HG03103 (cell line): ENCODE data around the gene BLID.

ENCODE experiments used
- ATAC-seq: cut with Tn5 transposase; IDR thresholded peaks from one replicate; pipeline ENCODE4 v1.9.1; 2021; ENCODE audit warnings: low read depth; ENCODE audit not compliant: unreplicated experiment

BLID gene

DNA sequence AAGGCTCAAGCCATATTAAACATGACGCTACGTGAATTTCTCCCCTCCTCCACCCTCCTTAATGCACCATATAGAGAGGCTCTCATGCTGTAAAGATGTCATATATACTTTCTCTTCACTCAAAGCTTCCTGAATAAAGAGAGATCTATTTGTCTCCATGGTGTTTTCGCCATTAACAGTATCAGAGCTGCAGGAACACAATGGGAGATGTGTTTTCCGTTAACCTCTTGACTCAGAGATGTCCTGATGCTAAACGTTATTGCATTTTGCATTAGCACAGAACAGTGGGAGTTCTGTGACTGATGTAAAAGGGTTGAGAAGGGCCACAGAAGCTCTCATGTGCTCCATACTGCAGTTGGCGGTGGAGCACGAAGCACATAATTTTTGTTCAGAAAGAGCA is 25.7 kb upstream of the BLID start:
- ATAC-seq: no peak

DNA sequence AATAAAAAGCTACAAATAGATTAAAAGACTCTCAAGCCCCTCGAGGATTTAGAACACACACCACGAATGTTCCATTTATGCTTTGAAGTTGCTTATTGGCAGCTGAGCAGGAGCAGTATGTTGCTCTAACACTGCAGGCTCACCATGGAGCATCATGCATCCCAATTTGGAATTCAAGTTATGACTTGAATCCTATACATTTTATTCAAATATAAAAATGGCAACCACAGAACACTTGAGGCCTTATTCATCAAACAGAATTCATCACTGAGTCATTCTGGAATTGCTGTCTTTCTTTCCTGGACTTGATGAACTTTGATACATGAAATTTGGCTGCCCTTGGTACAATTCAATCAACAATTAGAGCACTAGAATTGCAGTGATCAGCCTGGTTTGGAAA is 24.5 kb upstream of the BLID start:
- no peak for ATAC-seq

DNA sequence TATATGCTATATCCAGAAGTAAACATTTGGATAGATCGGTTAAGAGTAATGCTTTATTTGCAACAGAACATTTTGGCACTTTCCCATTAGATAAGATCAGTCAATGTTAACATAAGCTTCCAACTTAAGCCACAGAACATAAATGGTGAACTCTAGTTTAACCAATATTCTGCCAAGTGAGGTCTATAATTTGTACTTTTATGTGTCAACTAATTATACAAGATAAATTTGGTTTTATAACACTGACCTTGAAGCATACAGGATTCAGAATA is 23.5 kb upstream of the BLID start:
- ATAC-seq: no peak

DNA sequence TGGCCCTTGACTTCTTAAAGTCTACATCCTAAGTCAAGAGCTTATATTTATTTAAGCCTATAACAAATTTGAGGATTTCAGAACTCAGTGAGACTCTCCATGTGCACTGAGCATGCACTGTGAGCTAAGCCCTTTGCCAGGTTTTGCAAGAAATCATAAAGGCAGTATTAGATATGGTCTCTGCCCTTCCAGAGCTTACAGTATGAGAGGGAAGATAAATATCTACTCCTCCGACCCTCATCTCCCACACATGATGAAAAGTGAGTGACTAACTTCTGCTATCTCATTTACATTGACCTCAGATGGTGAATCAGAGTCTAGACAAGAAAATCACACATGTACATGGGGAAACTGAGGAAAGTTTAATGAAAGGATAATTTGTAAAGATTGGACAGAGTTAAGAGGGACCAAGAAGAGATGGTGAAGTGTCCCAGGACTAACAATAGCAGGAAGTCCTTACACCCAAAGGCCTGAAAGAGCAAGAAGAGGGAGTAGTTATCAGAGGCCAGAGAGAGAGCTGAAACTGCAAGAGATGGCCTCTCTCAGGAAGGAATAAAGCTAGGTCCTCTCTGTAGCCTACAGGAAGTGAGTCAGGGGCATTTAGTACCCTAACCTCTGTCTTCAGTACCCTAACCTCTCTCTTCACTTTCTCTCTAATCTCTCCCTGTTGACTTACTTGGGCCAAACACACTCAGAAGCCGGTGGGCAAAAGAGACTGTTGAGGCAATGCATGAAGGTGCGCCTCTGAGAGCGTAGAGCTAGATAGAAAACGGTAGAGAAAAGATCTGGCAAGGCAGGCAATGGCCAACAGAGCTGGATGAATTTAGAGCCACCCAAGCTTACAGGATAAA is 23.0 kb upstream of the BLID start:
- ATAC-seq: no peak

DNA sequence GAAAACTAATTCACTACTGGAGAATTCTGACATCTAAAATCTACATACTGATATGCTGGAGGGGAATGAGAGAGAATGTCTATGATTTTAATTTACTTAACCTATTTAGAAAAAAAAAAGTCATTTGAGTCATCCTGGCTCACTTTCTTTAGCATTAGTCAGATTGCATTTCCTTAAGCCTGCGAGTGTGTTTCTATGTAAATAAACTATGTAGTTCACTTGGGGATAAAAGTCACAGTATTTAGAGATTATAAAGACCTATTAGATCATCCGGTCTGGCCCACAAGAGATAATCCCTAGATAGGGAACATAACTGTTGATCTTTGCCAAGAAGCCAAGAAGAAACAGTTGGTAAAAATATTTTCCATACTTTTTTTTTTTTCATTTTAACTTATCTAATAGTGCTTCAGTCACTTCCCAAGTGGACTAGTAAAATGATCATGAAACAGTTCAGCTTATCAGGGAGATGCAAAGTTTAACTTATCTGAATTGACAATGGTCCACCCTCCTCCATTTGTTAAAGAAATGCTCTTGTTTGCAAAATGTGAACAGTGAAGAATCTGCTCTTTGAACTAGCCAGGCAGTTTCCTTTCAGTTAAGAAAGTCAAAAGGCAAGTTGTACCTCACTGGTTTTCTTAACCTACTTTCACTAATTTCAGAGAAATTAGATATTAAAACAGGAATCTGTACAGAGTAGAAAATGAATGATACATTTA is 21.2 kb upstream of the BLID start:
- ATAC-seq: no peak

DNA sequence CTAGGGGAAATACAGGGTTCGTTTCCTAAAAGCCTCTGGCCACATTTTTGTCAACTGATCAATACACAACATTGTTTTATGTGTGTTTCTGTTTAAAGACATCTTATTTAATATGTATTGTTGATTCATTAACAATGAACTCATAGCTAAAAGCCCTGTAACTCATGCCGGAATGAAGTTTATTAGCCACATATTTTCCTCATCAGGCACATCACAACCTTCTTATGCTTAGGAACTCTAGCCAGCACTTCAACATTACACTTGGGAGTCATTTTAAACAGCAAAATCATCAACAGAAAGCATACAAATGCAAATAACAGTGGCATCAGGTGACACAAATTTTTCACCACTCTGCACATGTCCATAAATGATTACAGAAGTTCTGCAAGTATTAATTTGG is 15.1 kb upstream of the BLID start:
- no peak for ATAC-seq

DNA sequence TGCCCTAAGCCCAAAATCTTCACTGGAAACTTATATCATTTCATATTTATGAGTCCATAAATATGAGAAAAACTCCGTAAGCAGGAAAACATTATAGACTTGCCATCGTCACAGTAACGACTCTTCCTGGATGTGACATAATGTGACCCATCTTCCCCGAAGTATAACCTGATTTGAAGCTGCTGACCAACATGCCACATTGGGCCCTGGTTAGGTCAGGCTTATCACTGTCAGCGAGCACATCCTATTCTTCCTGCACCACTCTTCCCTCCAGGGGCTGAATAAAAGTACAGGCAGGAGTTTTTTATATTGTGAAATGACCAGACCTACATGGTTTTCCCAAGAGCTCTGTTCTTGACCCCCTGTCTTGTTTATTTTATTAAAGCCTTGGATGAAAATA is 12.1 kb upstream of the BLID start:
- ATAC-seq: no peak

DNA sequence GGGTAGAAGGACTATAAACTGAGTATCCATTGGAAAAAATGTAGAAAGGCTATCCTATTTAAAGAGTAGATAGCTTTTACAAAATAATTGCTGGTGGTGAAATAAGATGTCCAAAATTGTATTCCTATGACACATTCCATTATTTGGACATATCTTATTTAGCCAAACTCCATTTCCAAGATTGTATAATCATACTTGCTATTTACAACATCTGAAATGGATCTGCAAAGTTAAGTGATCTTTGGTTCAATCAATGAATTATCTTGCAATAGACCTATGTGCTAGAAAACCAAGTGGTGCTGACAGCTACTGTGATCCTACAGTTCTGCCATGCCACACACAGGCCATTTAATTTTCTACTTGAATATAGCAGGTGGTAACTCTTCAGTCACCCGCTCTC is 11.0 kb upstream of the BLID start:
- ATAC-seq: no peak

DNA sequence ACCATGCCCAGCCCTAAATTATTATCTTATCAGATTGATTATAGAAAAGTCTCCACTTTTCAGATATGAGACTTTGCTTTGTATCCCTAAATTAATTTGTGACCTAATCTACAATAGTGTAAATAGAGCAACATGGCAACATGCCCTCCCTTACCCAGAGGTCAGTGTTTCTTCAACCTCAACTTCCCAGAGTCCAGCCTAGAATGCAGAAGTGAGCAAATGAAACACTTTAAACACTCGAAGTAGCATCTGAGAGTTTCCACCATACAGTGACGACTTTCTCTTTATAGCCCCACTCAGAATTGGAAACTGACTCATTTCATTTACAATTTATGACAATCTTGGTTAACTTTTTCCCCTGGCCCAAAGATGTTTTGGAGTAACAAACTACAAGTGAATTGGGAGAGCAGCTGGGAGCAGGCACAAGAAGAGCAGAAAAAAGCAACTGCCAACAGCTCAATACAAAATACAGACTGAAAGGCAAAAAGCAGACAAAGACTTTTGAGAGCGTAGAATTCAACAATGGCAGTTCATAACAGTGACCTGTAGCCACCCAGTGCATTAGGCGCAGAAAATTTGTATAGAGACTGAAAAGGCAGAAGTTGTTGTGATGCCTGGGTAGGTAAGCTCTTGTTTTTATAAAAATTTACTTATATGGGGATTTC is 10.1 kb upstream of the BLID start:
- ATAC-seq: no peak

DNA sequence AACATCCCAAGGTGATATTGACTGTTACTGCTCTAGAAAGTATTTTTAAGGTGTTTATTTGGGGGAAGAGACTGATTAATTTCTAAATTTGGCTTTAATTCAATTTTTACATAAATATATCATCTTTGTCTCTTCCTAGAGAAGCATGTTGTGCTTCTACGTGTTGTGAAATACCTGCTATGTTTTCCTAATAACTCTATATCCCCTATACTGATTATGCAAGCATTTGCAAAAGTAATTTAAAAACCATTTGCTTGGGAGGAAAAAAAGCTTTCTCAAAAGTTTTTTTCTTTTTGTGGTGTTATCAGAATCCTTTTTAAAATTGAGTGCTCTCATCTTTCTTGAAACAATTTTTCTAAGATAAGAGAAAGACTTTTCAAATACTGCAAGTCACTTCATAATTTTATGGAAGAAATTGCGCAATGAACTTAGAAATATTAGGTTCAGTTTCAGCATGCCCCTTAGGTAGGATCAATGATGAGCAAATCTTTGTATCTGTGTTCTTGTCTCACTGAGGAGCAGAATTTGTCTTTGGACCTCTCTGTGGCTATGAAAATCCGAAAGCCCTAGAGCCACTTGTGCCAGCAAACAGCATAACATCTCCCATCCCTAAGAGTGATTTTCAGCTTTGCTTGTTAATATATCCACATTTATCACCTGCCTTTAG is 7.4 kb upstream of the BLID start:
- no peak for ATAC-seq

DNA sequence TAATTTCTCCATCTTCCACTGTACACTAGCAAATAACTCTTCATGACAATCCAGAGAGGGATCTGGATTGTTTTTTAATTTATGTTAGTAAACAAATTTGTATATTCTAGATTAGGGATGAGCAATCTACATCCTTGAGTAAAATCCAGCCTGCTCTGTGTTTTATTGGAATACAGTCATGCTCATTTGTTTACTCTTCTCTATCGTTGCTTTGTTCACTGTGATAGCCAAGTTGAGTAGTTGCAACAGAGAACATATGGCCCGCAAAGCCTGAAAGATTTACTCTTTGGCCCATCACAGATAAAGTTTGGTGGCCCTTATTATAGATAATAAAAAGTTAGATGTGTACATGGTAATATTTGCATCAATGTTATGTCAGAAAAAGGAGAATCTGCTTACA is 6.2 kb upstream of the BLID start:
- ATAC-seq: no peak

DNA sequence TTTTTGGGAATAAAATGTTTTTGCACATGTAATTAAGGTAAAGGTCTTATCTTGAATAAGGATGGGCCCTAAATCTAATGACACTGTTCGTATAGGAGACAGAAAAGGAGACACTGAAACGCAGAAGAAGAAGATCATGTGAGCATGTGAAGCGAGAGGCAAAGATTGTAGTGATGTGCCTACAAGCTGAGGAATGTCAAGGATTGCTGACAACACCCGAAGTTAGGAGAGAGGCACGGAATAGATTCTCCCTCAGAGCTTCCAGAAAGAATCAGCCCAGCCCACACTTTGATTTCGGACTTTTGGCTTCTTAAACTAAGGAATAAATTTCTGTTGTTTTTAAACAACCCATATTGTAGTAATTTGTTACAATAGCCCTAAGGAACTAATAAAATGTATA is 4.1 kb upstream of the BLID start:
- no peak for ATAC-seq

DNA sequence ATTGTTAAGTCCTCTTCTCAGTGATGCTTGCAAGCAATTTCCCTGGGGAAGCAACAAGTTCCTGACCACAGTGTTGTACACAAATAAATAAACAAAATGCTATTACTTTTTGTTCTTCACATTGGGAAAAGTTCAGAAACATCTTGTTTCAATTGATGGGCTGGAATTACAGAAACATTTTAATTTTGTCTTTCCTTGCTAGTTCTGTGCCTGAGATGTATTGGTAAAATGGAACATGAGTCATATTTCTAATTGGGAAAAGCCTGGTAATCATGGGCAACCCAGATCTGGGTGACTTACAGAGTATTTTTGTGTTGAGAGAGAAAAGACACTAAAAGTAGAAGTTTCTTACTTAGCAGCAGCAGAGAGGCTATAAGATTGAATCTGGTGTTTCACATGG is 576 bp upstream of the BLID start:
- no peak for ATAC-seq

DNA sequence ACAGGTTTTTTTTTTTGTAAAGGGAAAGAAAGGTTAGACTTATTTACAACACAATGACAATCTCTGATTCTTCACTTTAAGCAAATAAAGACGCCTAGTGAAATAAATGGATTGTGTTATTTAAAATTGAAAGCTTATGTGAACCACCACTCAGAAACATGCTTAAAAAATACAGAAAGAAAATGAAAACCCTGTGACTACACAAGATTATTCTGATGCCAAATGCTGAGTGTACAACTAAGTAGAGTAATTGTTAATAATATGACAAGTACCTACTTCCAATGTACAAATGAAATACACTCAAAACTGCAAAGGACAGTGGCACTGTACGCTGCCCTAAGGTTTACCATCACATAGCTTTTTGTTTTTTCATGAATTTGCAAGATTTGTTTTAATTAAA is 1.0 kb downstream of the BLID start:
- no peak for ATAC-seq

DNA sequence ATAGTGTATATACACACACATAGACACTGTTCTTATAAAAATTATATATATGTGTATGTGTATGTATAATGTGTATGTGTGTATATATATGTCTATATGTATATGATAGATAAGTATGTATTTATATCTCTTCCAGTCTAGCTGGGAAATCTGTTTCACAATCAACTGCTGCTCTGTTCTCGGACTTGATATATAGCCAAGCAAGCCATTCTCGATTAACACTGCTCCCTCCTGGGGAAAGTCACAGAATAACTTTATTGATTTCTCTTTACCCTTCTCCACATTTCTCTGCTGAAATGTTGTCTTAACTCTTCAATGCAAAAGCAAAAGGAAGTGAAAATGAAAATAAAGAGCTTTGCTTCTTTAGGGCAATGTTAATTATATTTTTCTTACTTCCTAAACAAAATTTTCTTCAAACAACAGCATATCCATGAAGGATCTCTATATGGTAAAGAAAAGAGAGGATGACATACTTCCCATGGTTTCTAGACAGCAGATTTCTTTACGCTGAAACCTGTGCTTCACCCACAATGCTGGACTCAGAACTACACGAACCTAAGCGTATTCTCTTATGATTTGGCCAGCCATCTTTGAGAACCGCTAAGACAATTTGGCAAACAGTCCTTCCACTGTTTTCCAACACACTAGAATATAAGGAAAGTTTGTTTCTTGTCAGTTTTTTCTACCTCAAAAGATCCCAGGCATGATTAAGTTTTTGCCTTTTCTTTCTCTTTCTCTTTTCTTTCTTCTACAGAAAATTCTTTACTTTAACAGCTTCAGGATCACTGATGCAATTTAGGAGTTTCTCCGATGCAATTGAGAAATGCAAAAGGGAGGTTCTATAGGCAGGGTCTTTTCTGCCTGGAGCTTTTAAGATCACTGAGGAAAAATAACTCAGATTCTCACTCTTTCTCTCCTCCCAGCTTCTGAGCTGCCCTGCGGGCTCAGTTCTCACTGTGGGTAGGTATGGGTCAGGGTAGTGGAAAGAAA is 1.9 kb downstream of the BLID start:
- ATAC-seq: no peak

DNA sequence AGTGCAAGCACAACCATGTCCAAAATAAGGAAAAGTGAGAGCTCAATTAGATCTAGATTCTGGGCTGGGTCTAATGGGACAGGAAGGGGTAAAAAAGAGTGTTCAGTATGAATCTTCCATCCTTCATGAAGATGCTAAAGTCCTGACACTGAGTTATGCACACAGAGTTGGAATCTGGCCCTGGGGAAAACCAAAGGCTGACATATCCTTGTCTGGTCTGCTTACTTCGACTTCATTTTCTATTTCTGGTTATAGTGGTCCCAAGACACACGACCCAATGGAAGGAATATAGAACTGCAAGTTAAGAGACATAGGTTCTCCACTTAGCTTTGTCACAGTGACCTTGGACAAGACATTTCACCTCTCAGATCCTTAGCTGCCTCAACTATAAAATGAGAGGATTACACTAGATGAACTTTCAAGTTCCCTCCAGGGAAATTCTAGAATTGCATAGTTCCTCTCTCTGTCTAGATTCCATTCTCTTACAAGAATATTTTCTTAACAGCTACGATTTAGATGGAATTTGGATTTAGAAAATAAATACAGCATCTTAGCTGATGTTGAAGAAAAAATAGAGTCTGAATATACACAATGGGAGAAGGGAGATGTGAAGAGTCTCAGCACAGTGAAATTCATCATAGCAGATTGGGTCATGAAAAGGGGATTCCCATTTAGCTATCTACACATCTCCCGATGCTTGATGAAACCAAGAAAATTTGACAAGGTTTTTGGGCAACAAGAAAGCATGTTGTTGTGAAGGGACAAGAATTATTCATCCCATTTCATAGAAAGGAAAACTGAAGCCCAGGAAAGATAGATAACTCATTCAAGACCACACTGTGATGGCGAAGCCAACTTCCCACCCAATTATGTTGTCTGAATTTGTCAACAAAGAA is 3.3 kb downstream of the BLID start:
- ATAC-seq: no peak

DNA sequence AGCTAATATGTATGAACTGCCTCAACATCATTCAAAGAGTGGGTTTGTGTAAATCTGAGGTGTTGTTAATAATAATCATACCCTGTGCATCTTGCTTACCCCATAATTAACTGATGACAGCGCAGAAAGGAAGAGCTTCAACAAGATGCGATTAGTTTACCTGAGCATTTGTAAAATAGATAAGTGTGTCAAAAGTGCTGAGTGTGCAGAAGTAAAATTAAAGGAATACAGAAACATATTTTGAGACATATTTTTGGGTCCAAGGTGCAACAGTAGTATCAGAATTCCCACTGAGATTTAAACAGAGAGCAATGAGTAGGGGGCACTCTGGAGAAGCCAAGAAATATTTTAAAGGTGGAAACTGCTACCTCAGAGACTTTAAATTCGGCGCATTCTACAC is 6.1 kb downstream of the BLID start:
- ATAC-seq: no peak

DNA sequence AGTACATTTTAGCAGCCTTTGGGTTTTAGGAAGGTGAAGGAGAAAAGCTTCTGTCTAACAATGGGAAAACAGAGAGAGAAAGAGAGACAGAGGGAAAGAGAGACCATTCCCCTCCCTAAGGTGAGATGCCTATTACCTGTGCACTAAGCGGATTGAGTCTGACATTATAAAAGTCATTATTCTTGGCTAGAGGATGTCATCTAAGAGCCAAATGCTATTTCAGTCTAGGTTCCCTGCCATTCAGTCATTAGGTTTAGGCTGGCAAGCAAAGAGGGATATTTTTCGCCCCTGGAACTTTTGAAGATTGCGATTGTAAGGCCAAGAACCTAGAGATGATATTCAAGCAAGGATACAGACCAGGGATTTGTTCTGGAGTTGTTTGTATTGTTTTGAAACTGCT is 7.2 kb downstream of the BLID start:
- no peak for ATAC-seq

DNA sequence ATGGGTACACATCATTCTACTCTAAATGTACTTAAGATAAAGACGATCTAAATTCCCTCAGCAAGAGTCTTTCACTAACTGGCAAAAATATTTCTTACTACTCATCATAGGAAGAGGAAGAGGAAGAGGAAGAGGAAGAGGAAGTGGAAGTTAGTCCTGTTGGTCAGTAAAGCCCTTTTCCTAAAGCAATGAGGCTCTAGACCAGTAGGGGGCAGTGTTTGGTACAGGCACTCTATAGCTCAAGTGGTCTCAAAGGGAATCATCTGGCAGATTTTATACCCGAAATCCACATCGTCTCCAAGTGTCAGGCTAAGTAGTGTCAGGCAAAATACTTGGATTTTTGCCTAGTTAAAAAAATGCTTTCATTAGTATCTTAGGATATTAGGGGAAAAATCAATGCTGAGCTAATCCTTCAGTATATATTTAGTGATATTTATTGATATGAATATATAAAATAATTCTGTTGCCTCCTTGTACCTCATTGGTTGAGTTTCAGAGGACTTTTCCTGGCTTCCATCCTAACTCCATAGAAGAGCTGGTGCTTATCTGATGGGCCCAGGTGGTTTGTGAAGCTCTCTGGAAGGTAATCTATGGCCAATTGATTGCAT is 7.7 kb downstream of the BLID start:
- ATAC-seq: no peak
